ENCODE measurements around the gene RNF41. TPM values are rescaled to one million over a fixed set of nuclear protein-coding genes. Genes with fewer than 3 reads are reported as not detected.

Gene RNF41
- total RNA-seq, 1 donor from 2014 or later: 25.1 TPM

GRCh38 chr12:56260921-56261320 lies 39.2 kb upstream of the RNF41 start:
- TF ChIP-seq, protein P1, sequence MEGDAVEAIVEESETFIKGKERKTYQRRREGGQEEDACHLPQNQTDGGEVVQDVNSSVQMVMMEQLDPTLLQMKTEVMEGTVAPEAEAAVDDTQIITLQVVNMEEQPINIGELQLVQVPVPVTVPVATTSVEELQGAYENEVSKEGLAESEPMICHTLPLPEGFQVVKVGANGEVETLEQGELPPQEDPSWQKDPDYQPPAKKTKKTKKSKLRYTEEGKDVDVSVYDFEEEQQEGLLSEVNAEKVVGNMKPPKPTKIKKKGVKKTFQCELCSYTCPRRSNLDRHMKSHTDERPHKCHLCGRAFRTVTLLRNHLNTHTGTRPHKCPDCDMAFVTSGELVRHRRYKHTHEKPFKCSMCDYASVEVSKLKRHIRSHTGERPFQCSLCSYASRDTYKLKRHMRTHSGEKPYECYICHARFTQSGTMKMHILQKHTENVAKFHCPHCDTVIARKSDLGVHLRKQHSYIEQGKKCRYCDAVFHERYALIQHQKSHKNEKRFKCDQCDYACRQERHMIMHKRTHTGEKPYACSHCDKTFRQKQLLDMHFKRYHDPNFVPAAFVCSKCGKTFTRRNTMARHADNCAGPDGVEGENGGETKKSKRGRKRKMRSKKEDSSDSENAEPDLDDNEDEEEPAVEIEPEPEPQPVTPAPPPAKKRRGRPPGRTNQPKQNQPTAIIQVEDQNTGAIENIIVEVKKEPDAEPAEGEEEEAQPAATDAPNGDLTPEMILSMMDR (conservative IDR thresholded peaks at IDR 0.05; ENCODE audit: low read depth, low read length): no peak
- H3K4me3 ChIP-seq (ENCODE audit: low read depth, low read length): no peak overlapping the region
- no peak for DNase-seq (ENCODE audit: low read depth)

GRCh38 chr12:56260380-56260779 lies 38.7 kb upstream of the RNF41 start:
- no peak overlapping the region for H3K4me3 ChIP-seq (ENCODE audit: low read depth, low read length)
- TF ChIP-seq, protein P1 (conservative IDR thresholded peaks at IDR 0.05; ENCODE audit: low read depth, low read length): no peak
- no peak for DNase-seq (ENCODE audit: low read depth)

- TF ChIP-seq, protein P1 (conservative IDR thresholded peaks at IDR 0.05; ENCODE audit: low read depth, low read length): no peak
- no peak for DNase-seq (ENCODE audit: low read depth)
- H3K4me3 ChIP-seq (ENCODE audit: low read depth, low read length): peak overlapping the region; percentile 97
These were observed 37.1 kb upstream of the RNF41 start for GRCh38 chr12:56258820-56259183.

GRCh38 chr12:56258068-56258819 lies 36.5 kb upstream of the RNF41 start, which contains the start of gene ANKRD52:
TSS of gene ANKRD52 (minus strand) at chr12:56258384. CDS start at chr12:56258269, 115 bp downstream.
- peak within 1 kb of the TSS; percentile 97 for H3K4me3 ChIP-seq (ENCODE audit: low read depth, low read length)
- TF ChIP-seq, protein P1 (conservative IDR thresholded peaks at IDR 0.05; ENCODE audit: low read depth, low read length): peak; percentile 42
- DNase-seq (ENCODE audit: low read depth): no peak

GRCh38 chr12:56257491-56258067 lies 35.9 kb upstream of the RNF41 start:
- peak overlapping the region; percentile 97 for H3K4me3 ChIP-seq (ENCODE audit: low read depth, low read length)
- no peak for DNase-seq (ENCODE audit: low read depth)
- TF ChIP-seq, protein P1 (conservative IDR thresholded peaks at IDR 0.05; ENCODE audit: low read depth, low read length): peak; percentile 34

GRCh38 chr12:56257071-56257470 lies 35.3 kb upstream of the RNF41 start:
- H3K4me3 ChIP-seq (ENCODE audit: low read depth, low read length): peak overlapping the region; percentile 97
- DNase-seq (ENCODE audit: low read depth): no peak
- TF ChIP-seq, protein P1 (conservative IDR thresholded peaks at IDR 0.05; ENCODE audit: low read depth, low read length): no peak
